Activated CD4-positive, alpha-beta memory T cell treated with anti-CD3 and anti-CD28 coated beads for 36 hours (primary cell): Measurements from ENCODE around the gene F13B. TPM values are rescaled to one million over a fixed set of nuclear protein-coding genes. Genes with fewer than 3 reads are reported as not detected.
"Not testable (repeated sequence)": the region's sequence is repeated elsewhere in the genome, so short reads cannot be mapped to it uniquely, and the experiment has no call there.

Experiments
- CTCF ChIA-PET: fragments of 350-600 bp; sonication (Branson Sonifier 250); formaldehyde crosslinking; loops from one replicate; lab custom pipeline; 2021; ENCODE audit warnings: antibody characterized with exemption, inconsistent platforms; lab: Charles Lee
- POLR2A ChIA-PET: fragments of 350-600 bp; sonication (Branson Sonifier 250); formaldehyde crosslinking; loops from one replicate; lab custom pipeline; 2021; ENCODE audit warnings: antibody characterized with exemption; lab: Charles Lee
- DNase-seq: peaks from one replicate; pipeline ENCODE4 v3.0.0-alpha.2; 2020
- H3K27ac Mint-ChIP-seq: one replicate; pipeline ENCODE4 v1.8.0; 2021; ENCODE audit warnings: mixed read lengths
- H3K27me3 Mint-ChIP-seq: one replicate; pipeline ENCODE4 v1.8.0; 2021; ENCODE audit warnings: mixed read lengths
- H3K36me3 Mint-ChIP-seq: one replicate; pipeline ENCODE4 v1.8.0; 2021; ENCODE audit warnings: mixed read lengths
- H3K4me1 Mint-ChIP-seq: one replicate; pipeline ENCODE4 v1.8.0; 2021; ENCODE audit warnings: low read depth, mixed read lengths
- H3K4me3 Mint-ChIP-seq: one replicate; pipeline ENCODE4 v1.8.0; 2021; ENCODE audit warnings: mild to moderate bottlenecking, mixed read lengths
- H3K9me3 Mint-ChIP-seq: one replicate; pipeline ENCODE4 v1.8.0; 2021; ENCODE audit warnings: mixed read lengths
- intact Hi-C: fragments of 100-400 bp; cut with micrococcal nuclease; formaldehyde crosslinking; loops from one replicate; pipeline ENCODE4 v1.15.1; 2023
- total RNA-seq, 2 experiments: library from RNA; stranded (reverse); gene quantifications; one replicate each; pipeline ENCODE4 v1.2.3, GENCODE V29; 2021

Gene F13B
- total RNA-seq, 2 experiments from 2014 or later = not detected

DNA sequence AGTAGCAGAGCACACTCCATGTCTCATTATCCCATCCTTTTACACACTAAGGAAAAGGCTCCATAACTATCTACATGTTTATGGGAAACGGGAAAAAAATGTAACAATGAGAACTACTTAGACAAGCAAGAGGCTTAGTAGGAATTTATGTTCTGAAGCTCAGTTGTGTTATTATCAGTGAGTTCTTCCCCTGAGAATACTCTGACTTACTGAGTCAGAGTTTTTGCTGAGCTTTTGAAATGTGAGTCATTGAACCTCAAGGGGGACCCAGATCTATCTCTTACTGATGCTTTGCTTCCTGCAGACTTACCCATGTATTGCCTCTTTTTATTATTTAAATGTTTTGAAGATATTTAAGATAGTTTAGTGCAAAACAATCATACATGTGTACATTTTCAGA lies 69.6 kb downstream of the F13B start:
- DNase-seq = no peak
- ChIA-PET CTCF (interaction anchor here (0.6 kb wide), 1 partner anchor 627 kb away, joined by 5 read pairs; no protein-coding TSS in a partner anchor), POLR2A (no interaction called here)

DNA sequence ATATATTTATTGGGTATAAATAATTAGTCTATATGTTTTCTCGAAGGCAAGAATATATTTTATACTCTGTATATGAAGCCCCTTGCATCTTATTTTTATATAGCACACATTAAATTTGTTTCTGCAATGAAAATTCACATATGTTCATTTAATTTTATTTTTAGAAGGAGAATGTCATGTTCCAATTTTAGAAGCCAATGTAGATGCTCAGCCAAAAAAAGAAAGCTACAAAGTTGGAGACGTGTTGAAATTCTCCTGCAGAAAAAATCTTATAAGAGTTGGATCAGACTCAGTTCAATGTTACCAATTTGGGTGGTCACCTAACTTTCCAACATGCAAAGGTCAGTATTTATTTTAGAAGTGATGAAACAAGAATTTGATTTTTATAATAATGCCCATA lies 73.1 kb downstream of the F13B start:
- Mint-ChIP-seq H3K27ac (no peak overlapping the region), H3K4me3 (no peak overlapping the region), H3K36me3 (no peaks in the 10 kb centered on the region), H3K9me3 (no peaks in the 10 kb centered on the region), H3K27me3 (peaks cover 4% of the 10 kb centered on the region), H3K4me1 (no peaks in the 10 kb centered on the region)
- CTCF ChIA-PET = no interaction called here
- intact Hi-C loops = no loop called here
- POLR2A ChIA-PET = no interaction called here
- no peak for DNase-seq

More for the DNA sequence above, 69.6 kb downstream of the F13B start:
- no peaks in the 10 kb centered on the region for H3K9me3 Mint-ChIP-seq
- no peaks in the 10 kb centered on the region for H3K36me3 Mint-ChIP-seq
- intact Hi-C loops = no loop called here
- peaks cover under 1% of the 10 kb centered on the region for H3K27me3 Mint-ChIP-seq
- H3K4me1 Mint-ChIP-seq = no peaks in the 10 kb centered on the region
- no peak overlapping the region for H3K27ac Mint-ChIP-seq
- H3K4me3 Mint-ChIP-seq = no peak overlapping the region

DNA sequence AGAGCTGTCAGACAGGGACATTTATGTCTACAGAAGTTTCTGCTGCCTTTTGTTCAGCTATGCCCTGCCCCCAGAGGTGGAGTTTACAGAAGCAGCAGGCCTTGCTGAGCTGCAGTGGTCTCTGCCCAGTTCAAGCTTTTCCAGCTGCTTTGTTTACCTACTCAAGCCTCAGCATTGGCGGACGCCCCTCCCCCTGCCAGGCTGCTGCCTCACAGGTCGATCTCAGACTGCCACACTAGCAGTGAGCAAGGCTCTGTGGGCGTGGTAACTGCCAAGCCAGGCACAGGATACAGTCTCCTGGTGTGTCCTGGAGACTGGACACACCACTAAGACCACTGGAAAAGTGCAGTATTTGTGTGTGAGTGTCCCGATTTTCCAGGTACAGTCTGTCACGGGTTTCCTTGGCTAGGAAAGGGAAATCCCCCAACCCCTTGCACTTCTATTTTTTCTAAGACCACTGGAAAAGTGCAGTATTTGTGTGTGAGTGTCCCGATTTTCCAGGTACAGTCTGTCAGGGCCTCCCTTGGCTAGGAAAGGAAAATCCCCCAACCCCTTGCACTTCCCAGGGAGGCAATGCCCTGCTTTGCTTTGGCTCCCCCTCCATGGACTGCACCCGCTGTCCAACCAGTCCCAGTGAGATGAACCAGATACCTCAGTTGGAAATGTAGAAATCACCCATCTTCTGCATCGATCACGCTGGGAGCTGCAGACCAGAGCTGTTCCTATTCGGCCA lies 75.0 kb downstream of the F13B start:
- POLR2A ChIA-PET, H3K27me3 Mint-ChIP-seq, intact Hi-C loops, H3K9me3 Mint-ChIP-seq, H3K36me3 Mint-ChIP-seq, H3K27ac Mint-ChIP-seq, CTCF ChIA-PET, H3K4me1 Mint-ChIP-seq, DNase-seq, H3K4me3 Mint-ChIP-seq: not testable (repeated sequence)

Other genes starting within 250 kb of the F13B start
- not detected for gene CFHR1, start 247.5 kb downstream of the F13B start, total RNA-seq
- not detected for gene CFHR4, start 179.2 kb downstream of the F13B start, total RNA-seq
- gene CFHR2, start 123.5 kb downstream of the F13B start, total RNA-seq = not detected
- not detected for gene CFHR5, start 89.7 kb downstream of the F13B start, total RNA-seq
- 10 to 100 TPM; 46.4 to 48.8 TPM for gene ASPM, start 79.4 kb upstream of the F13B start, total RNA-seq
- gene ZBTB41, start 134.0 kb upstream of the F13B start, total RNA-seq = 1 to 10 TPM; 5.7 to 5.8 TPM
- not detected for gene CRB1, start 201.0 kb upstream of the F13B start, total RNA-seq